Activated CD4-positive, alpha-beta memory T cell treated with anti-CD3 and anti-CD28 coated beads for 36 hours (primary cell): ENCODE measurements around the gene PARP12. TPM values are rescaled to one million over a fixed set of nuclear protein-coding genes. Genes with fewer than 3 reads are reported as not detected.

Experiments
- CTCF ChIA-PET: fragments of 350-600 bp; sonication (Branson Sonifier 250); formaldehyde crosslinking; loops from one replicate; lab custom pipeline; 2021; ENCODE audit warnings: antibody characterized with exemption, inconsistent platforms; lab: Charles Lee
- POLR2A ChIA-PET: fragments of 350-600 bp; sonication (Branson Sonifier 250); formaldehyde crosslinking; loops from one replicate; lab custom pipeline; 2021; ENCODE audit warnings: antibody characterized with exemption; lab: Charles Lee
- DNase-seq: peaks from one replicate; pipeline ENCODE4 v3.0.0-alpha.2; 2020
- H3K27ac Mint-ChIP-seq: one replicate; pipeline ENCODE4 v1.8.0; 2021; ENCODE audit warnings: mixed read lengths
- H3K27me3 Mint-ChIP-seq: one replicate; pipeline ENCODE4 v1.8.0; 2021; ENCODE audit warnings: mixed read lengths
- H3K36me3 Mint-ChIP-seq: one replicate; pipeline ENCODE4 v1.8.0; 2021; ENCODE audit warnings: mixed read lengths
- H3K4me1 Mint-ChIP-seq: one replicate; pipeline ENCODE4 v1.8.0; 2021; ENCODE audit warnings: low read depth, mixed read lengths
- H3K4me3 Mint-ChIP-seq: one replicate; pipeline ENCODE4 v1.8.0; 2021; ENCODE audit warnings: mild to moderate bottlenecking, mixed read lengths
- H3K9me3 Mint-ChIP-seq: one replicate; pipeline ENCODE4 v1.8.0; 2021; ENCODE audit warnings: mixed read lengths
- intact Hi-C: fragments of 100-400 bp; cut with micrococcal nuclease; formaldehyde crosslinking; loops from one replicate; pipeline ENCODE4 v1.15.1; 2023
- total RNA-seq, 2 experiments: library from RNA; stranded (reverse); gene quantifications; one replicate each; pipeline ENCODE4 v1.2.3, GENCODE V29; 2021

PARP12 gene
- total RNA-seq, 2 experiments from 2014 or later, result 26.7 to 30.6 TPM

DNA sequence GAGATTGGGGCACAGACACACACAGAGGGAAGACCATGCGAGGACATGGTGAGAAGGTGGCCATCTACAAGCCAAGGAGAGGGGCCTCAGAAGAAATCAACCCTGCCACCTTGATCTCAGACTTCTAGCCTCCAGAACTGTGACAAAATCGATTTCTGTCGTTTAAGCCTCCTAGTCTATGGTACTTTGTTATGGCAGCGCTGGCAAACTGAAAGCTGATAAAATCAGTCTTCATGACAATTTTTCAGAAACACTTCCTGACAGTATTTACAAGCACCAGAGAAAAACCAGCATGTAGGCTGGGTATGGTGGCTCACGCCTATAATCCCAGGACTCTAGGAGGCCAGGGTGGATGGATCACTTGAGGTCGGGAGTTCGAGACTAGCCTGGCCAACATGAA lies 4.2 kb downstream of the PARP12 start:
- Mint-ChIP-seq H3K4me1 (peaks cover 55% of the 10 kb centered on the region), H3K4me3 (no peak overlapping the region)

DNA sequence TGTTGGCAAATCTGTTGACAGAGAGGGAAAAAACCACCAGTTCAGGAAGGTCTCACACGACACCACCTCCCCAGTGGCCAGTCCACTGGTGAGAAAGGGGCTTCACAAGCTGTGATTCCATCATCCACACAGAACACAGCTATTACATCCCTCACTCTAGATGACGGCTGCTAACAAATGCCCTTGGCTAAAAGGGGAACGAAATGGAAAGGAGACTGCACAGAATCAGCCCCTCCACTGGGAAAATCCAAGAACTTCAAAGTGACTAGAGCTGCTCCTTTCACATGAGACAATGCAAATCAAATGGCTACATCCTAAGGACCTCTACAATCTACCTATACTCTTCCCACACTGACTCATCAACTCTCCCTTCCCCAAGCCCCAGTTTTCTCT lies 5.6 kb downstream of the PARP12 start:
- Mint-ChIP-seq H3K4me1 (peaks cover 59% of the 10 kb centered on the region), H3K4me3 (no peak overlapping the region), H3K9me3 (no peaks in the 10 kb centered on the region), H3K27me3 (no peaks in the 10 kb centered on the region), H3K27ac (no peak overlapping the region), H3K36me3 (peaks cover 18% of the 10 kb centered on the region)
- ChIA-PET POLR2A (interaction anchor here (0.6 to 0.8 kb wide), 2 partner anchors 91 to 180 kb away, joined by 3 to 6 read pairs; no protein-coding TSS in a partner anchor), CTCF (interaction anchor here (1.1 kb wide), 1 partner anchor 39 kb away, joined by 3 read pairs; no protein-coding TSS in a partner anchor)
- intact Hi-C loops, result no loop called here
- no peak for DNase-seq

More for the DNA sequence above, 4.2 kb downstream of the PARP12 start:
- Mint-ChIP-seq H3K9me3 (no peaks in the 10 kb centered on the region), H3K27me3 (no peaks in the 10 kb centered on the region), H3K36me3 (peaks cover 11% of the 10 kb centered on the region), H3K27ac (no peak overlapping the region)
- ChIA-PET CTCF (no interaction called here), POLR2A (no interaction called here)
- DNase-seq, result no peak
- intact Hi-C loops, result no loop called here

DNA sequence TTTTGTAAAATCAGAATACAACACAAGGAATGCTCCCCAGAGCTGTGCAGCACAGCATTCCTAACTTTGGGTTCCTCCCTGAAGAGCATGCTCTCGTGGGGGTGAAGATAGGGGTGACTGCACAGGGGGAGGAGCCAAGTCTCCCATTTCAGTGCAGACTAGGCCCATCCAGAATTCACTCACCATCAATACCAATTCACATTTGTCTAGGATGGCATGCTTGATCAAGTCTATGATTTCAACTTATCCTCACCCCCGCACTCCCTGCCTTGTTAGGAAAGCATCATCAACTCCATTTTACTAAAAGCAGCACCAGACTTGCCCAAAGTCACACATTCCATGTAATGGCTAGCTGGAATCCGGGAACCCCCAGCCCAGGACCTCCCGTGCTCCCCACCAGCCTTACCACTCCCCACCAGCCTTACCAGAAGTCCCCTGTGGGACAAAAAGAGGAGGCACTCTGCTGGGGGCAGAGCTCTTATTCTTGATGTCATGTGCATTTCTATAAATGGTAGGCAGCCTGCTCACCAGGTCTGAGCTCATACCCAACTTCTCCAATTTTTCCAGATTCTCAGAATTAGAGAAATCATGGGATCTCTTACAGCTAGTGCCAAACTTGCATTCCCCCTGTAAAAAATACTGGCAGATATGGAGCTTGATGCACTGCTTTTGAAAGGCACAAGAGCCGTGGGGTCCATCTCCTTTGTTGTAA lies 6.2 kb downstream of the PARP12 start:
- H3K9me3 Mint-ChIP-seq, result no peaks in the 10 kb centered on the region
- peaks cover 57% of the 10 kb centered on the region for H3K4me1 Mint-ChIP-seq
- no peak overlapping the region for H3K27ac Mint-ChIP-seq
- H3K27me3 Mint-ChIP-seq, result no peaks in the 10 kb centered on the region
- POLR2A ChIA-PET, result interaction anchor here (0.6 to 0.8 kb wide), 2 partner anchors 92 to 180 kb away, joined by 3 to 6 read pairs; no protein-coding TSS in a partner anchor
- intact Hi-C loops, result no loop called here
- CTCF ChIA-PET, result interaction anchor here (1.1 kb wide), 1 partner anchor 38 kb away, joined by 3 read pairs; no protein-coding TSS in a partner anchor
- peaks cover 20% of the 10 kb centered on the region for H3K36me3 Mint-ChIP-seq
- no peak overlapping the region for H3K4me3 Mint-ChIP-seq
- DNase-seq, result no peak

DNA sequence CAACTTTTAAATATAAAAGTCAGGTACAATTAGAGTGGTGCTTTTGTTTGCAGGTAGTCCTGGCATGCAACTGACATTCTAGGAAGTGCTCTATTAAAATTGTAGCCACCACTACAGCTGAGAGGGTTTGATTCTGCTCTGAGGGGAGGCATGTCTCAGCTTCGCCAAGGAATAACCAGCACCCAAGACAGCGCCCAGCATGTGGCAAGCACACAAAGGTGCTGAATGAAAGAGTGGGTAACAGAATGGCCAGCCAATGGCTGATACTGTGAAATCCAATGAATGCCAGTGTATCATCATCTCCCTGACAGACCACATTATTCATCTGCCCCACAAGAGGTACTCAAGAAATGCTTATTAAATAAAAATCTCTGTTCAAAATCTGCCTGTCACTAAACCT lies 6.9 kb downstream of the PARP12 start:
- no peak overlapping the region for H3K4me3 Mint-ChIP-seq
- CTCF ChIA-PET, result no interaction called here
- H3K9me3 Mint-ChIP-seq, result no peaks in the 10 kb centered on the region
- no peak for DNase-seq
- H3K4me1 Mint-ChIP-seq, result peaks cover 50% of the 10 kb centered on the region
- intact Hi-C loops, result no loop called here
- no peaks in the 10 kb centered on the region for H3K27me3 Mint-ChIP-seq
- POLR2A ChIA-PET, result no interaction called here
- no peak overlapping the region for H3K27ac Mint-ChIP-seq
- peaks cover 18% of the 10 kb centered on the region for H3K36me3 Mint-ChIP-seq

DNA sequence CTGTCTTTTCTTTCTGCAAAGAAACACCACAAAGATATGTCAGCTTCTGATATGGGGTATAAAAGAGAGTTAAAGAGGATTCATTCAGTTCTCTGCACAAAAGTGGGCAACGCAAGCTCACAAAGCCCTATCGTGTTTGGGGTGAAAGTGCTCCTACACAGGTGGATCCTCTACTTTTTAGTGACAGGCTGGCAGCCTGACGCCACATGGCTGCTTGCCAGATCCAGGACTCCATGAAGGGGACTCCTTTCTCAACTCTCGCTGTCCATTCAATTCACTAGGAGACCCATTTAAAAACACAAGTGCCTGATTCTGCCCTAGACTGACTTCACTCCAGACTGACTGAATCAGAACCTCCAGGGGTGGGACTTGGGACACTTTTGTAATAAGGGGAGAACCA lies 8.0 kb downstream of the PARP12 start:
- DNase-seq, result no peak
- Mint-ChIP-seq H3K9me3 (no peaks in the 10 kb centered on the region), H3K36me3 (peaks cover 19% of the 10 kb centered on the region), H3K27ac (no peak overlapping the region), H3K27me3 (no peaks in the 10 kb centered on the region), H3K4me3 (no peak overlapping the region), H3K4me1 (peaks cover 39% of the 10 kb centered on the region)
- intact Hi-C loops, result no loop called here
- ChIA-PET POLR2A (no interaction called here), CTCF (no interaction called here)

DNA sequence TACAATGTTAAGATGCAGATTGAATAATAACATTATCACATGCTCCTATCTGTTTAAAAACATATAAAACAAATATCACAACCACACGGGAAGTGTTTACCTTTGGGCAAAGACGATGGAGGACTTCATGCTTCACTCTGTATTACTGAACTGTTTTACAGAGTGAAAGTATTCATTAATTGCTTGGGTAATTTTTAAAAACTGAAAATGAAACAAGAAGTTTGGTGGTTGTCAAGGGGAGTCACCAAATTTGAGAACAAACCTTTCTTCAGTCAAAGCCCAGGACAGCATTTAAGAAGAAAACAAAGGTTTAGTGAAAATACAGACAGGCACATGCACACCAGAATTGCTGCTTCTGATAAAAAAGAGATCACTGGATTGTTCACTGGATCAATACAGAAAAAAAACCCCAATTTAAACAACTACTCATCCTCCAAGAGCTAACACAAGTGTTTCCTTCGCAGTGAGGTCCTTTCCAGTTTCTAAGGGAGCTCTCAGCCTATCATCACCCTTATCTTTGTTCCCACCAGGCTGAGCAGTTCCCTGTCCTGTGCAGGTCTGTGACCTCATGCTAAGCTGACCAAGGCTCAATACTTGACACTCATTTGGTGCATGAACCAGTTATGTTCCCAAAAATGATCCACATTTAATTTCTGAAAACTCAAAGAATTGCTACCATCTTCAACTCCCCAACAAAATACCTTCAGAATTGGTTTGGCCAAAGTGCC lies 8.8 kb downstream of the PARP12 start:
- H3K4me3 Mint-ChIP-seq, result no peak overlapping the region
- peak overlapping the region; percentile 7 for H3K27ac Mint-ChIP-seq
- H3K9me3 Mint-ChIP-seq, result no peaks in the 10 kb centered on the region
- no peaks in the 10 kb centered on the region for H3K27me3 Mint-ChIP-seq
- H3K4me1 Mint-ChIP-seq, result peaks cover 31% of the 10 kb centered on the region
- POLR2A ChIA-PET, result no interaction called here
- CTCF ChIA-PET, result no interaction called here
- intact Hi-C loops, result no loop called here
- no peak for DNase-seq
- H3K36me3 Mint-ChIP-seq, result peaks cover 19% of the 10 kb centered on the region

DNA sequence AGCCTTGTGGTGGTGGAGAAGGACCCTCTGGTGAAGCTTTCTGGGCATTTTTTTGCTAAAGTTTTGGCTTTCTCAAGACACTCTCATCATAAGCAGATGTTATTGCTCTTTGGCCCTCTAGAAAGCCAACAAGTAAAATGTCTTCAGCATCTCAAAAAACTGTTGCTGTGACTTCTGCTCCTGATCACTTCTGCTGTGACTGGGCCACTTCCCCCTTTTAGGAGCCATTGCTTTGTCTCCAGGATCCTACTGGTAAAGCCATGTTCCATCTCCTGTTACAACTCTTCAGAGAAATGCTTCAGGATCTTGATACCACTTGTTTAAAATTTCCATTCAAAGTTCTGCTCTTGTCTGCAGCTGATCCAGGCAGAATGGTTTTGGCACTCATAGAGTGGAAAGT lies 10.9 kb downstream of the PARP12 start:
- DNase-seq, result no peak
- intact Hi-C loops, result no loop called here
- Mint-ChIP-seq H3K27me3 (no peaks in the 10 kb centered on the region), H3K9me3 (no peaks in the 10 kb centered on the region), H3K36me3 (peaks cover 17% of the 10 kb centered on the region), H3K4me1 (peaks cover 25% of the 10 kb centered on the region), H3K4me3 (no peak overlapping the region), H3K27ac (no peak overlapping the region)
- ChIA-PET POLR2A (interaction anchor here (0.7 kb wide), 1 partner anchor 67 kb away, joined by 3 read pairs; no protein-coding TSS in a partner anchor), CTCF (interaction anchor here (0.8 kb wide), 1 partner anchor 253 kb away, joined by 3 read pairs; no protein-coding TSS in a partner anchor)

DNA sequence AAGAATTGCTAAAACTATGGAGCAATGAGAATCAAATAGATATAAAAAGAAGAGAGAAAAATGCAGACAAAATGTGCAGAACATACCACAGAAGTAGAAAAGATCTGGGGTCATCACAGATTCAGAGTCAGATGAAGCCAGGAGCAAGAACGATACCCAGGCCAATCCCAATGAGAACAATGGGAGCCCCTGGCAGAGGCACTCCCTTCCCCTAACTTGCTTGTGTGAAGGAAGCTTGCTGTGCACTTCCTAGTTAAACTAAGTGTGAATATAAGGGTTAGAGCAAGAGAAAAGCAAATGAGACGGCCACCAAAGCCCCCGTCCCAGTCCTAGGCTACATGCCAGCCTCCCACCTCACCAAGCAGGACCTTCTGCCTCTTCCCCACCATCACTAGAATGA lies 12.7 kb downstream of the PARP12 start:
- Mint-ChIP-seq H3K27ac (no peak overlapping the region), H3K36me3 (peaks cover 17% of the 10 kb centered on the region), H3K4me1 (peaks cover 19% of the 10 kb centered on the region), H3K9me3 (no peaks in the 10 kb centered on the region), H3K4me3 (no peak overlapping the region), H3K27me3 (no peaks in the 10 kb centered on the region)
- DNase-seq, result no peak
- intact Hi-C loops, result no loop called here
- POLR2A ChIA-PET, result no interaction called here
- CTCF ChIA-PET, result no interaction called here

DNA sequence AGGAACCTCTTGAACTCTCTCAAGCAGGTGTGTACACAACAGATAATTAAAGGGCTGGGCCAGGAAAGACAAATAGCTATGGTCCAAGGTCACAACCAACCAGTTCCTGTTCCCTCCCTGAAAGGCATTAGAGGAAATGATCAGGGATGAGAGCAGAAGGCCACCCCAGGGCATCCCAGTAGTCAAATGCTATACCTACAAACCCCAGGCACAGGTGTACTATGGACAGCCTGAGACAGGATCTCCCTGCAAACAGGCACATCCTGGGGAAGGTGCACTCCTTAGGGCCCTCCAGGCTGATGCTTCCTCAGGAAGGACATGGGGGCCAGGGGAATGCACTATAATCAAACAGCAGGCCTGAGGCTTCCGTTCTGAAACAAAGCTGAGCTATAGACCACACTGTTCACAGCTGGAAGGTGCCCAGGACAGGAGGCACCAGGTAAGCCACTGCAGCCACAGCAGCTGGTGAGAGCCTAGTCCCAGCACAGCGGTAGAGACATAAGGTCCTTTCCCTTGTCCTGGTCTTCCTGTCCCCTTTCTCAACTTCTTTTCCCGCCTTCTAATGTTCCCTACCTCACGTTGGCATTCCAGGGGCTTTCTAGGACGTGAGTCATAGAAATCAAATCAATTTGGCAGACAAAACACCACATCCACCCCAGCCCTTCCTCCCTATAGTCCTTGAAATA lies 13.3 kb downstream of the PARP12 start:
- Mint-ChIP-seq H3K4me1 (peaks cover 13% of the 10 kb centered on the region), H3K27ac (no peak overlapping the region), H3K27me3 (no peaks in the 10 kb centered on the region), H3K4me3 (no peak overlapping the region), H3K9me3 (no peaks in the 10 kb centered on the region), H3K36me3 (peaks cover 16% of the 10 kb centered on the region)
- intact Hi-C loops, result no loop called here
- ChIA-PET CTCF (no interaction called here), POLR2A (no interaction called here)
- DNase-seq, result no peak

DNA sequence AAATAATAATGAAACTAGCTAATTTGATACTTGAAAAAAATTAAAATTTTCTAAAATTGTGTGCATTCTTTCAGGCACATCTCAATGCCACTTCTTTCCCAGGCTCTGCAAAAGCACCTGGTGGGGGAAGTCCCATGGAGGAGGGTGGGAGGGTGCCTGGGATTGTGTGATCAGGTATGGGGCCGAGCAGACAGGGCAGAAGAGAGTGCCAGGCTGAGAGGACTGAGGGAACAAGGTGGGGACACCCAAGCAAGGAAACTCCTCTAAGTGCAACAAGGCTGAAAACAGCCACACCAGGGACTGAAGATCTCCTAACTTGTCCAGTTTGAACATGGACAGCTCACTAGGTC lies 13.8 kb downstream of the PARP12 start:
- Mint-ChIP-seq H3K4me3 (no peak overlapping the region), H3K36me3 (peaks cover 17% of the 10 kb centered on the region), H3K27me3 (no peaks in the 10 kb centered on the region), H3K4me1 (peaks cover 8% of the 10 kb centered on the region), H3K27ac (no peak overlapping the region), H3K9me3 (no peaks in the 10 kb centered on the region)
- no peak for DNase-seq
- ChIA-PET POLR2A (no interaction called here), CTCF (interaction anchor here (1.2 kb wide), 1 partner anchor 430 kb away, joined by 5 read pairs; no protein-coding TSS in a partner anchor)
- intact Hi-C loops, result no loop called here

DNA sequence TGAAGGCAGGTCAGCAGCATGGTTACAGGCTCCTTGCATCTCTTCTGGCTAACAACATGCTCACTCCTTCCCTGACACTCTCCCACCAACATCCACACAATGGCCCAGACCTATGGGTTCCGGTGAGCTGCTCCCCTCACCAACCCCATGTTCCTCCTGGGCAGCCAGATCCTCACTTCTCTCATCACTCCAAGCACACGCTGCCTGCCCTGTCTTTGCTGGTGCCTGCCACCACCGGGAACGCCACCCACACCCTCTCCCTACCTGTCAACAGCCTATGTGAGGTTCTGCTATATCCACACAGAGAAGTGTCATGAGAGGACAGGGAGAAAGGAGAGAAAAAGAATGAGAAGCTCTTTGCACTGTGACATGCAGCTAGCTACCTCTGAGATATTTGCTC lies 14.6 kb downstream of the PARP12 start:
- POLR2A ChIA-PET, result no interaction called here
- peaks cover 1% of the 10 kb centered on the region for H3K4me1 Mint-ChIP-seq
- H3K27me3 Mint-ChIP-seq, result no peaks in the 10 kb centered on the region
- DNase-seq, result no peak
- intact Hi-C loops, result no loop called here
- H3K27ac Mint-ChIP-seq, result no peak overlapping the region
- no peak overlapping the region for H3K4me3 Mint-ChIP-seq
- H3K36me3 Mint-ChIP-seq, result peaks cover 15% of the 10 kb centered on the region
- CTCF ChIA-PET, result interaction anchor here (0.6 to 1.2 kb wide), 2 partner anchors 429 to 508 kb away, joined by 3 to 5 read pairs; no protein-coding TSS in a partner anchor
- no peaks in the 10 kb centered on the region for H3K9me3 Mint-ChIP-seq

DNA sequence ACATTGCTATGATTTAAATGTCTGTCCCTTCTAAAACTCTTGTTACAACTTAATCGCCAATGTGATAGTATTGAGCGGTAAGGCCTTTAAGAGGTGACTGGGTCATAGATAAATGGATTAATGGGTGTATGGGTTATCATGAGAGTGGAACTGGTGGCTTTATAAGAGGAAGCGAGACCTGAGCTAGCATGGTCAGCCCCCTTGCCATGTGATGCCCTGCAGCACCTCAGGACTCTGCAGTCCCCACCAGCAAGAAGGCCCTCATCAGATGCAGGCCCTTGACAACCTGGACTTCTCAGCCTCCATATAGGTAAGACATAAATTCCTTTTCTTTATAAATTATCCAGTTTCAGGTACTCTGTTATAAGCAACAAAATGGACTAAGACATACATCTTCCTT lies 15.6 kb downstream of the PARP12 start:
- H3K4me1 Mint-ChIP-seq, result no peaks in the 10 kb centered on the region
- no peaks in the 10 kb centered on the region for H3K27me3 Mint-ChIP-seq
- ChIA-PET POLR2A (no interaction called here), CTCF (no interaction called here)
- no peak overlapping the region for H3K4me3 Mint-ChIP-seq
- H3K9me3 Mint-ChIP-seq, result no peaks in the 10 kb centered on the region
- intact Hi-C loops, result no loop called here
- peaks cover 11% of the 10 kb centered on the region for H3K36me3 Mint-ChIP-seq
- DNase-seq, result no peak
- H3K27ac Mint-ChIP-seq, result no peak overlapping the region
